Activated CD4-positive, alpha-beta T cell treated with anti-CD3 and anti-CD28 coated beads for 24 hours (primary cell): ENCODE measurements around the gene SDCCAG8.

Source experiments
- DNase-seq, 2 donors: peaks; one replicate each; pipeline ENCODE4 v3.0.0-alpha.2; 2020; ENCODE audit warnings: low read depth in 2 of 2

The SDCCAG8 gene

GRCh38 chr1:243420016-243420945, 164.4 kb downstream of the SDCCAG8 start:
- DNase-seq: no peak

GRCh38 chr1:243420946-243421685, 165.3 kb downstream of the SDCCAG8 start:
- no peak for DNase-seq

GRCh38 chr1:243421784-243422183, 165.9 kb downstream of the SDCCAG8 start:
- DNase-seq: peak; percentile 1 to 9

GRCh38 chr1:243422362-243422761, 166.5 kb downstream of the SDCCAG8 start:
- DNase-seq: no peak

GRCh38 chr1:243428084-243428483, 172.2 kb downstream of the SDCCAG8 start:
- DNase-seq: no peak

GRCh38 chr1:243428617-243429342, 172.9 kb downstream of the SDCCAG8 start:
- no peak for DNase-seq

- DNase-seq: no peak
Measured at GRCh38 chr1:243431591-243431990, 175.8 kb downstream of the SDCCAG8 start.

GRCh38 chr1:243432136-243432535, 176.3 kb downstream of the SDCCAG8 start:
- DNase-seq: no peak

GRCh38 chr1:243433737-243434370, 178.0 kb downstream of the SDCCAG8 start:
- DNase-seq: no peak

- no peak for DNase-seq
Measured at GRCh38 chr1:243434594-243434993, 178.8 kb downstream of the SDCCAG8 start.

GRCh38 chr1:243435836-243436235, 180.0 kb downstream of the SDCCAG8 start:
- no peak for DNase-seq

- no peak for DNase-seq
Measured at GRCh38 chr1:243438146-243438545, 182.3 kb downstream of the SDCCAG8 start.

GRCh38 chr1:243438815-243439214, 183.0 kb downstream of the SDCCAG8 start:
- no peak for DNase-seq

- no peak for DNase-seq
Measured at GRCh38 chr1:243440406-243440805, 184.6 kb downstream of the SDCCAG8 start.

GRCh38 chr1:243441601-243442000, 185.8 kb downstream of the SDCCAG8 start:
- DNase-seq: no peak

GRCh38 chr1:243443557-243443956, 187.7 kb downstream of the SDCCAG8 start:
- DNase-seq: no peak

GRCh38 chr1:243447347-243447746, 191.5 kb downstream of the SDCCAG8 start:
- no peak for DNase-seq

- no peak for DNase-seq
Measured at GRCh38 chr1:243447844-243448243, 192.0 kb downstream of the SDCCAG8 start.

- no peak for DNase-seq
Measured at GRCh38 chr1:243449373-243449772, 193.5 kb downstream of the SDCCAG8 start.

- DNase-seq: no peak
Measured at GRCh38 chr1:243452092-243452491, 196.3 kb downstream of the SDCCAG8 start.

GRCh38 chr1:243454328-243454997, 198.6 kb downstream of the SDCCAG8 start:
- no peak for DNase-seq
